NCI-H1694 treated with DMSO at 0.1 percent for 48 hours (cell line): ENCODE measurements around the gene COX7C.

Experiments used
- DNase-seq: peaks from one replicate; lab custom pipeline; 2025; lab: John Stamatoyannopoulos, UW

Gene COX7C

GRCh38 chr5:86665984-86666760, 48.4 kb downstream of the COX7C start:
- DNase-seq = no peak

- no peak for DNase-seq
Measured at GRCh38 chr5:86666981-86667380, 49.2 kb downstream of the COX7C start.
